ENCODE data around the gene TCEANC.
A peak's percentile ranks its signal among the peaks of the same experiment; 100 is the strongest.

The TCEANC gene

GRCh38 chrX:13691841-13692371 lies 39.0 kb downstream of the TCEANC start:
- H3K4me3 ChIP-seq (ENCODE audit: low read depth, low read length), result peak overlapping the region; percentile 32

GRCh38 chrX:13692771-13693231 lies 39.9 kb downstream of the TCEANC start:
- TF ChIP-seq CTCF (IDR thresholded peaks at IDR 0.05; ENCODE audit: borderline replicate concordance, insufficient read depth, low read depth, low read length), result no peak
- H3K4me3 ChIP-seq (ENCODE audit: low read depth, low read length), result no peak overlapping the region

More at GRCh38 chrX:13691841-13692371, 39.0 kb downstream of the TCEANC start:
- TF ChIP-seq CTCF (IDR thresholded peaks at IDR 0.05; ENCODE audit: borderline replicate concordance, insufficient read depth, low read depth, low read length), result no peak

- peak overlapping the region; percentile 29 for H3K4me3 ChIP-seq (ENCODE audit: low read depth, low read length)
- TF ChIP-seq CTCF (IDR thresholded peaks at IDR 0.05; ENCODE audit: borderline replicate concordance, insufficient read depth, low read depth, low read length), result no peak
Observed at GRCh38 chrX:13693341-13693961, 40.5 kb downstream of the TCEANC start.

- H3K4me3 ChIP-seq (ENCODE audit: low read depth, low read length), result no peak overlapping the region
- TF ChIP-seq CTCF (IDR thresholded peaks at IDR 0.05; ENCODE audit: borderline replicate concordance, insufficient read depth, low read depth, low read length), result no peak
Observed at GRCh38 chrX:13694359-13694758, 41.4 kb downstream of the TCEANC start.

GRCh38 chrX:13694983-13695382 lies 42.0 kb downstream of the TCEANC start:
- no peak for TF ChIP-seq CTCF (IDR thresholded peaks at IDR 0.05; ENCODE audit: borderline replicate concordance, insufficient read depth, low read depth, low read length)
- peak overlapping the region; percentile 10 for H3K4me3 ChIP-seq (ENCODE audit: low read depth, low read length)

- H3K4me3 ChIP-seq (ENCODE audit: low read depth, low read length), result no peak overlapping the region
- TF ChIP-seq CTCF (IDR thresholded peaks at IDR 0.05; ENCODE audit: borderline replicate concordance, insufficient read depth, low read depth, low read length), result no peak
Observed at GRCh38 chrX:13695601-13696115, 42.7 kb downstream of the TCEANC start.

- no peak overlapping the region for H3K4me3 ChIP-seq (ENCODE audit: low read depth, low read length)
- TF ChIP-seq CTCF (IDR thresholded peaks at IDR 0.05; ENCODE audit: borderline replicate concordance, insufficient read depth, low read depth, low read length), result no peak
Observed at GRCh38 chrX:13697455-13697854, 44.5 kb downstream of the TCEANC start.

All from GM12875 (cell line).